Natural killer cell (primary cell): ENCODE data around the gene ANKRD13A. TPM values are rescaled to one million over a fixed set of nuclear protein-coding genes. Genes with fewer than 3 reads are reported as not detected.
"Not testable (repeated sequence)": the region's sequence is repeated elsewhere in the genome, so short reads cannot be mapped to it uniquely, and the experiment has no call there.

Experiments
- ATAC-seq, 3 donors: fragments of 150-1000 bp in 2 of 3; fragments of 200-7000 bp in 1 of 3; cut with Tn5 transposase; 1 replicate in 1 of 3; 2 replicates in 2 of 3; pipeline ENCODE4 v1.10.0; 2021; ENCODE audit warnings: mild to moderate bottlenecking in 2 of 3, moderate library complexity in 2 of 3
- DNase-seq, 2 donors: peaks; one replicate each; pipeline versions ENCODE4 v3.0.0 to v3.0.0-alpha.2; 2013 to 2021; ENCODE audit warnings: mixed read lengths in 1 of 2
- H3K27ac ChIP-seq: one replicate; pipeline ENCODE4 v1.5.1; 2013; ENCODE audit warnings: mild to moderate bottlenecking, low read length
- H3K27me3 ChIP-seq: one replicate; pipeline ENCODE4 v1.6.1; 2013; ENCODE audit warnings: low read length; ENCODE audit not compliant: control insufficient read depth, insufficient read depth
- H3K36me3 ChIP-seq: one replicate; pipeline ENCODE4 v1.6.1; 2013; ENCODE audit warnings: low read length; ENCODE audit not compliant: control insufficient read depth, insufficient read depth
- H3K4me1 ChIP-seq: one replicate; pipeline ENCODE4 v1.6.1; 2013; ENCODE audit warnings: low read length; ENCODE audit not compliant: control insufficient read depth, insufficient read depth
- H3K4me3 ChIP-seq: one replicate; pipeline ENCODE4 v1.5.1; 2013; ENCODE audit warnings: low read length
- H3K9me3 ChIP-seq: one replicate; pipeline ENCODE4 v1.6.1; 2013; ENCODE audit warnings: low read length; ENCODE audit not compliant: control insufficient read depth, insufficient read depth
- H3K27ac Mint-ChIP-seq, 2 donors: one replicate each; pipeline ENCODE4 v1.8.0; 2022; ENCODE audit warnings: mild to moderate bottlenecking in 2 of 2, mixed read lengths in 2 of 2, moderate library complexity in 1 of 2
- H3K27me3 Mint-ChIP-seq, 2 donors: one replicate each; pipeline ENCODE4 v1.8.0; 2022; ENCODE audit warnings: low read depth in 2 of 2, mixed read lengths in 2 of 2
- H3K36me3 Mint-ChIP-seq: one replicate; pipeline ENCODE4 v1.8.0; 2022; ENCODE audit warnings: mixed read lengths
- H3K4me1 Mint-ChIP-seq, 2 donors: one replicate each; pipeline ENCODE4 v1.8.0; 2022; ENCODE audit warnings: mixed read lengths in 2 of 2
- H3K4me3 Mint-ChIP-seq: one replicate; pipeline ENCODE4 v1.8.0; 2022; ENCODE audit warnings: mild to moderate bottlenecking, moderate library complexity, mixed read lengths
- H3K9me3 Mint-ChIP-seq, 2 donors: one replicate each; pipeline ENCODE4 v1.8.0; 2022; ENCODE audit warnings: mixed read lengths in 2 of 2
- WGBS: methylation state at CpG from one replicate; pipeline ENCODE4 v1.1.7; 2013; ENCODE audit warnings: missing lambda C conversion rate; ENCODE audit not compliant: insufficient coverage; 5-methylcytosine and 5-hydroxymethylcytosine counted together
- intact Hi-C: fragments of 100-400 bp; cut with micrococcal nuclease; formaldehyde crosslinking; loops from one replicate; pipeline ENCODE4 v1.14.2; 2022
- total RNA-seq, 4 donors: library from RNA; stranded (reverse); fragments of 120-200 nt in 1 of 4; gene quantifications; one replicate each; pipeline versions ENCODE4 v1.2.3 to v1.2.4, GENCODE V29; 2013 to 2022
- TF ChIP-seq, protein P1 (sequence below): fragments of 200-600 bp; IDR thresholded peaks from one replicate; pipeline ENCODE4 v1.8.0; 2022; ENCODE audit warnings: antibody characterized with exemption

ANKRD13A gene
- total RNA-seq, 3 donors from 2014 or later (not counting 1 experiment from before 2014, with no cell fraction given): 74.9 to 93.6 (median 90.7) TPM

DNA sequence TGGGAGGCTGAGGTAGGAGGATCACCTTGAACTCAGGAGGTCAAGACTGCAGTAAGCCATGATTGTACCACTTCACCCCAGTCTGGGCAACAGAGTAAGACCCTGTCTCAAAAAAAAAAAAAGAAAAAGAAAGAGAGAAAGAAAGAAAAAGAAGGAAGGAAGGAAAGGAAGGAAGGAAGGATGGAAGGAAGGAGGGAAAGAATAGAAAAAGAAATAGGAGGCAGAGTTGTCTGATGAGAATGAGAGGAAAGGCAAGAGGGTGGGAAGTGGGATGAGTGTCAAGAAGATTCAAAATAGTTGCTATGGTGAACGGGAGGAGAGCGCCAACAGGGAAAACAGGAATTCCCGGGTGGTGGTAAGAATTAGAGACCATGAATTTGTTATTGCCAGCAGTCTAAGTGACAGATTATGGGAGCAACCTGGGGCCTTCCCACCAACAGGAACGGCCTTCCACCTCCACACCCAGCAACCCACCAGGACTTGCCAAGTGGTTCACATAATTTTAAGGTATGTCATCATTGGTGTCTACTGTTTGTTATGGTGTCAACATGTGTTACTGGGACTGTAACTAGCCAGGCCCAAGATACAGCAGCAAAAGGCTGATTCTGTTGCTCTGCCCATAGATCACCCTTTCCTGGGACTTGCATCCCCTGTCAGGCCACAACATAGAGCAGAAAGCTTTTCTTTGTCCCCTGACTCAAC, 85.2 kb downstream of the ANKRD13A start:
- H3K27ac ChIP-seq: no peak overlapping the region
- Mint-ChIP-seq H3K27ac (no peak overlapping the region), H3K9me3 (peaks cover 2 to 3% of the 10 kb centered on the region in 2 donors), H3K27me3 (peaks cover 8% of the 10 kb centered on the region in 2 donors), H3K4me1 (peaks cover 6 to 12% of the 10 kb centered on the region in 2 donors), H3K36me3 (no peaks in the 10 kb centered on the region), H3K4me3 (no peak overlapping the region)
- ATAC-seq (no peak), DNase-seq (no peak)
- H3K4me1 ChIP-seq: peaks cover 12% of the 10 kb centered on the region
- WGBS: 95% methylated on average over 3 of the region's 4 CpGs
- intact Hi-C loops: no loop called here
- H3K4me3 ChIP-seq: no peak overlapping the region
- no peaks in the 10 kb centered on the region for H3K36me3 ChIP-seq
- H3K9me3 ChIP-seq: no peaks in the 10 kb centered on the region
- TF ChIP-seq, protein P1, sequence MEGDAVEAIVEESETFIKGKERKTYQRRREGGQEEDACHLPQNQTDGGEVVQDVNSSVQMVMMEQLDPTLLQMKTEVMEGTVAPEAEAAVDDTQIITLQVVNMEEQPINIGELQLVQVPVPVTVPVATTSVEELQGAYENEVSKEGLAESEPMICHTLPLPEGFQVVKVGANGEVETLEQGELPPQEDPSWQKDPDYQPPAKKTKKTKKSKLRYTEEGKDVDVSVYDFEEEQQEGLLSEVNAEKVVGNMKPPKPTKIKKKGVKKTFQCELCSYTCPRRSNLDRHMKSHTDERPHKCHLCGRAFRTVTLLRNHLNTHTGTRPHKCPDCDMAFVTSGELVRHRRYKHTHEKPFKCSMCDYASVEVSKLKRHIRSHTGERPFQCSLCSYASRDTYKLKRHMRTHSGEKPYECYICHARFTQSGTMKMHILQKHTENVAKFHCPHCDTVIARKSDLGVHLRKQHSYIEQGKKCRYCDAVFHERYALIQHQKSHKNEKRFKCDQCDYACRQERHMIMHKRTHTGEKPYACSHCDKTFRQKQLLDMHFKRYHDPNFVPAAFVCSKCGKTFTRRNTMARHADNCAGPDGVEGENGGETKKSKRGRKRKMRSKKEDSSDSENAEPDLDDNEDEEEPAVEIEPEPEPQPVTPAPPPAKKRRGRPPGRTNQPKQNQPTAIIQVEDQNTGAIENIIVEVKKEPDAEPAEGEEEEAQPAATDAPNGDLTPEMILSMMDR: no peak
- H3K27me3 ChIP-seq: no peaks in the 10 kb centered on the region

- H3K4me3 ChIP-seq, H3K4me1 Mint-ChIP-seq, H3K4me1 ChIP-seq, intact Hi-C loops, H3K27me3 ChIP-seq, H3K9me3 Mint-ChIP-seq, H3K36me3 Mint-ChIP-seq, H3K9me3 ChIP-seq, H3K27ac Mint-ChIP-seq, DNase-seq, H3K36me3 ChIP-seq, ATAC-seq, H3K27ac ChIP-seq, H3K4me3 Mint-ChIP-seq: not testable (repeated sequence)
- H3K27me3 Mint-ChIP-seq: peaks cover 8 to 15% of the 10 kb centered on the region in 2 donors
- 22% methylated on average over 6 of the region's 6 CpGs for WGBS
Observed at GRCh38 chr12:110088216-110088615, 89.0 kb downstream of the ANKRD13A start.

DNA sequence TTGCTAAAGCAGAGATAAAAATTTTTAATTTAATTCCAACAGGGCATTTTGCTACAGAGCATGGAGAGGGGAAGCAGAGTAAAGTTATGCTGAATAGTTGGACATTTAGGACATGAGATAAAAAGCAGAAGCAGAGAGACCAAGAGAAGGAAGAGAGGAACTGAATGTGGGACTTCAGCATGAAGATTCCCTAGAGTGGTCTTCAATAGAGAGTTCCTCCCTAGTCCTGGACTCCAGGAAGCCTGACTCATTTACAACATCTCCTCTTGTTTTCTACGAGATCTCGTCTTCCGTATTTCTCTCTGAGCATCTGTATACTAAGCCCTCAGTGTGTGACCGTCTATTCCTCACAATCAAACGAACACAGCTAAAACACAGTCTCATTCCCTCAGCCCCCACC, 89.7 kb downstream of the ANKRD13A start:
- no peaks in the 10 kb centered on the region for H3K27me3 ChIP-seq
- 83% methylated on average over 5 of the region's 5 CpGs for WGBS
- Mint-ChIP-seq H3K4me3 (no peak overlapping the region), H3K4me1 (no peaks in the 10 kb centered on the region), H3K36me3 (no peaks in the 10 kb centered on the region), H3K27me3 (peaks cover 8 to 15% of the 10 kb centered on the region in 2 donors), H3K9me3 (no peaks in the 10 kb centered on the region), H3K27ac (no peak overlapping the region)
- H3K27ac ChIP-seq: no peak overlapping the region
- DNase-seq: no peak
- no peaks in the 10 kb centered on the region for H3K36me3 ChIP-seq
- no peaks in the 10 kb centered on the region for H3K9me3 ChIP-seq
- intact Hi-C loops: no loop called here
- H3K4me1 ChIP-seq: no peaks in the 10 kb centered on the region
- TF ChIP-seq, protein P1: no peak
- no peak overlapping the region for H3K4me3 ChIP-seq
- ATAC-seq: no peak

Other genes starting within 250 kb of the ANKRD13A start
- not detected for gene TRPV4, start 166.0 kb upstream of the ANKRD13A start, total RNA-seq
- gene GLTP, start 118.9 kb upstream of the ANKRD13A start, total RNA-seq: 10 to 100 TPM; 48.6 to 52.8 (median 49.2) TPM
- 10 to 100 TPM; 33.7 to 42.5 (median 38.7) TPM for gene TCHP, start 99.2 kb upstream of the ANKRD13A start, total RNA-seq
- gene GIT2, start 3.1 kb upstream of the ANKRD13A start, total RNA-seq: 100 to 1,000 TPM in 2 of 3 donors, 10 to 100 TPM in 1; 98.8 to 118 (median 117) TPM
- gene C12orf76, start 49.1 kb downstream of the ANKRD13A start, total RNA-seq: 10 to 100 TPM in 2 of 3 donors, 1 to 10 TPM in 1; 9.9 to 12.1 (median 10.9) TPM
- 1 to 10 TPM in 1 of 3 donors, under 1 TPM in 2; 0.61 to 1.4 (median 0.80) TPM for gene IFT81, start 124.9 kb downstream of the ANKRD13A start, total RNA-seq